HepG2 (cell line): ENCODE measurements around the gene PARD3. TPM values are rescaled to one million over a fixed set of nuclear protein-coding genes. Genes with fewer than 3 reads are reported as not detected.

Experiments
- ATM ChIP-seq: fragments of 450-650 bp; IDR thresholded peaks from 2 replicates; pipeline ENCODE4 v1.7.1; 2017; ENCODE audit warnings: mild to moderate bottlenecking, borderline replicate concordance
- BHLHE40 ChIP-seq: IDR thresholded peaks from 2 replicates; pipeline ENCODE4 v1.6.1; 2011; ENCODE audit warnings: low read length, improper control_type of control experiment
- BORCS8-MEF2B ChIP-seq: sonication (generic); formaldehyde crosslinking; IDR thresholded peaks from 2 replicates; pipeline ENCODE4 v1.8.0; 2022; ENCODE audit warnings: mild to moderate bottlenecking, missing genetic modification reagents
- BRCA1 ChIP-seq: sonication (generic); formaldehyde crosslinking; IDR thresholded peaks from 2 replicates; pipeline ENCODE4 v1.4.0; 2020; ENCODE audit warnings: missing genetic modification reagents
- CBX2 ChIP-seq, 2 experiments: fragments of 200-600 bp in 1 of 2; sonication (generic); formaldehyde crosslinking in 1 of 2; IDR thresholded peaks; 2 replicates each; pipeline versions ENCODE4 v1.7.0 to v1.8.1; 2018 to 2022; ENCODE audit warnings: low read depth in 2 of 2, low read length in 1 of 2, mild to moderate bottlenecking in 1 of 2, missing genetic modification reagents in 1 of 2
- CENPT ChIP-seq: sonication (generic); formaldehyde crosslinking; IDR thresholded peaks from 2 replicates; pipeline ENCODE4 v1.8.0; 2022; ENCODE audit warnings: low read depth, mild to moderate bottlenecking, moderate library complexity, missing genetic modification reagents
- EEA1 ChIP-seq: sonication (generic); formaldehyde crosslinking; IDR thresholded peaks from 2 replicates; pipeline ENCODE4 v1.5.1; 2020; ENCODE audit warnings: mild to moderate bottlenecking, missing genetic modification reagents, borderline replicate concordance
- NCOA5 ChIP-seq: sonication (generic); formaldehyde crosslinking; IDR thresholded peaks from 2 replicates; pipeline ENCODE4 v1.4.0; 2020; ENCODE audit warnings: missing genetic modification reagents
- NFIC ChIP-seq: IDR thresholded peaks from 2 replicates; pipeline ENCODE4 v1.6.1; 2012; ENCODE audit warnings: mild to moderate bottlenecking, low read length, inconsistent platforms
- NFYC ChIP-seq: IDR thresholded peaks from 2 replicates; pipeline ENCODE4 v1.6.1; 2016; ENCODE audit warnings: missing genetic modification reagents, missing compliant biosample characterization
- ZNF292 ChIP-seq: sonication (generic); formaldehyde crosslinking; IDR thresholded peaks from 2 replicates; pipeline ENCODE4 v1.8.1; 2022; ENCODE audit warnings: mild to moderate bottlenecking, low read depth, missing genetic modification reagents, borderline replicate concordance
- ZNF383 ChIP-seq: sonication (generic); formaldehyde crosslinking; IDR thresholded peaks from 2 replicates; pipeline ENCODE4 v1.4.0; 2020; ENCODE audit warnings: missing genetic modification reagents, mild to moderate bottlenecking, borderline replicate concordance
- ZNF549 ChIP-seq: sonication (generic); formaldehyde crosslinking; IDR thresholded peaks from 2 replicates; pipeline ENCODE4 v1.5.0; 2020; ENCODE audit warnings: missing genetic modification reagents
- ZNF792 ChIP-seq: IDR thresholded peaks from 2 replicates; pipeline ENCODE4 v1.6.1; 2016
- polyA plus RNA-seq, 8 experiments: library from polyadenylated mRNA; depleted of rRNA in 3 of 8; stranded (reverse) in 7 of 8; unstranded in 1 of 8; fragments of >200 nt; fragmentation: Illumina TruSeq in 4 of 8; extraction: Trizol in 4 of 8; gene quantifications; 2 replicates each; pipeline versions ENCODE4 v1.2.1 to v1.2.3, GENCODE V29; 2011 to 2016; ENCODE audit warnings: low read depth in 4 of 8, missing spikeins in 1 of 8, mixed read lengths in 1 of 8; ENCODE audit not compliant: insufficient read depth in 1 of 8
- total RNA-seq, 5 experiments: library from RNA; depleted of rRNA; stranded (reverse); fragments of >200 nt; fragmentation: Illumina TruSeq; extraction: Trizol; gene quantifications; 2 replicates each; pipeline ENCODE4 v1.2.3, GENCODE V29; 2016; ENCODE audit warnings: low read depth in 1 of 5
- TF ChIP-seq, protein P1 (sequence below): sonication (generic); formaldehyde crosslinking; IDR thresholded peaks from one replicate; pipeline ENCODE4 v1.5.1; 2020; ENCODE audit warnings: mild to moderate bottlenecking, missing genetic modification reagents; ENCODE audit errors: not compliant biosample characterization
- TF ChIP-seq, protein P2 (sequence below): sonication (generic); formaldehyde crosslinking; IDR thresholded peaks from 2 replicates; pipeline ENCODE4 v1.4.0; 2020; ENCODE audit warnings: mild to moderate bottlenecking, low read depth, missing genetic modification reagents
- TF ChIP-seq, protein P3 (sequence below): sonication (generic); formaldehyde crosslinking; IDR thresholded peaks from 2 replicates; pipeline ENCODE4 v1.9.0; 2021; ENCODE audit warnings: missing genetic modification reagents, borderline replicate concordance

The PARD3 gene
- total and polyA plus RNA-seq, 2 of the 13 experiments (the other 11 are each of a cell fraction or from before 2014, with no cell fraction given), result 40.9 to 60.0 TPM

DNA sequence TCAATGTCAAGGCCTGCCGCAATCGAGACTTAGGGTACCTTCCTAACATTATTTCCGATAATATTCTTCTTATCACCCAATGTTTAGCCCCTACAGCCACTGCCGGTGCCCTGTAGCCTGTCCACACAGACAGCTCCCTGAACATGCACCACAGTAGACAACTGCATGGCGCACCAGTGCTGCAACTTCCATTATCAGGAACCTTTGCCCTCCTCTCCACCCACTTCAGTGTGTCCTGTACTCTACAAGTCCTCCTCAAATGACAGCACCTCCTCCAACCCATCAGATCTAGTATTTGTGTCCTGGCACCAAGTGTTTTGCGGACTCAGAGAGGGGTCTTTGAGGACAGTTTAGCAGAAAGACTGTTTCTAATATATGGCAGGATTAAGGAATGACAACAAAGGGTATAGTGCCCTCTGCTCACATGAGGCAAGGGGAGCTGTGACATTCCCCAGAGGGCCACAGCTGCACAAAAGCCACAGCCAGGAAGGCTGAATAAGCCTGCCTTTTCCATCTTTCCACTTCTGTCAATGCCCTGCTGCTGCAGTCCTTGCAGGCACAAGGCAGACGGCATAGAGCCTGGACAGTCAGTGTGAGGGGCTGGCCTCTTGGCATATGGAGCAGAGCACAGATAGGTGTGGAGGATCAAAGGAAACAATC, 335.4 kb downstream of the PARD3 start (continued):
- TF ChIP-seq, protein P1, sequence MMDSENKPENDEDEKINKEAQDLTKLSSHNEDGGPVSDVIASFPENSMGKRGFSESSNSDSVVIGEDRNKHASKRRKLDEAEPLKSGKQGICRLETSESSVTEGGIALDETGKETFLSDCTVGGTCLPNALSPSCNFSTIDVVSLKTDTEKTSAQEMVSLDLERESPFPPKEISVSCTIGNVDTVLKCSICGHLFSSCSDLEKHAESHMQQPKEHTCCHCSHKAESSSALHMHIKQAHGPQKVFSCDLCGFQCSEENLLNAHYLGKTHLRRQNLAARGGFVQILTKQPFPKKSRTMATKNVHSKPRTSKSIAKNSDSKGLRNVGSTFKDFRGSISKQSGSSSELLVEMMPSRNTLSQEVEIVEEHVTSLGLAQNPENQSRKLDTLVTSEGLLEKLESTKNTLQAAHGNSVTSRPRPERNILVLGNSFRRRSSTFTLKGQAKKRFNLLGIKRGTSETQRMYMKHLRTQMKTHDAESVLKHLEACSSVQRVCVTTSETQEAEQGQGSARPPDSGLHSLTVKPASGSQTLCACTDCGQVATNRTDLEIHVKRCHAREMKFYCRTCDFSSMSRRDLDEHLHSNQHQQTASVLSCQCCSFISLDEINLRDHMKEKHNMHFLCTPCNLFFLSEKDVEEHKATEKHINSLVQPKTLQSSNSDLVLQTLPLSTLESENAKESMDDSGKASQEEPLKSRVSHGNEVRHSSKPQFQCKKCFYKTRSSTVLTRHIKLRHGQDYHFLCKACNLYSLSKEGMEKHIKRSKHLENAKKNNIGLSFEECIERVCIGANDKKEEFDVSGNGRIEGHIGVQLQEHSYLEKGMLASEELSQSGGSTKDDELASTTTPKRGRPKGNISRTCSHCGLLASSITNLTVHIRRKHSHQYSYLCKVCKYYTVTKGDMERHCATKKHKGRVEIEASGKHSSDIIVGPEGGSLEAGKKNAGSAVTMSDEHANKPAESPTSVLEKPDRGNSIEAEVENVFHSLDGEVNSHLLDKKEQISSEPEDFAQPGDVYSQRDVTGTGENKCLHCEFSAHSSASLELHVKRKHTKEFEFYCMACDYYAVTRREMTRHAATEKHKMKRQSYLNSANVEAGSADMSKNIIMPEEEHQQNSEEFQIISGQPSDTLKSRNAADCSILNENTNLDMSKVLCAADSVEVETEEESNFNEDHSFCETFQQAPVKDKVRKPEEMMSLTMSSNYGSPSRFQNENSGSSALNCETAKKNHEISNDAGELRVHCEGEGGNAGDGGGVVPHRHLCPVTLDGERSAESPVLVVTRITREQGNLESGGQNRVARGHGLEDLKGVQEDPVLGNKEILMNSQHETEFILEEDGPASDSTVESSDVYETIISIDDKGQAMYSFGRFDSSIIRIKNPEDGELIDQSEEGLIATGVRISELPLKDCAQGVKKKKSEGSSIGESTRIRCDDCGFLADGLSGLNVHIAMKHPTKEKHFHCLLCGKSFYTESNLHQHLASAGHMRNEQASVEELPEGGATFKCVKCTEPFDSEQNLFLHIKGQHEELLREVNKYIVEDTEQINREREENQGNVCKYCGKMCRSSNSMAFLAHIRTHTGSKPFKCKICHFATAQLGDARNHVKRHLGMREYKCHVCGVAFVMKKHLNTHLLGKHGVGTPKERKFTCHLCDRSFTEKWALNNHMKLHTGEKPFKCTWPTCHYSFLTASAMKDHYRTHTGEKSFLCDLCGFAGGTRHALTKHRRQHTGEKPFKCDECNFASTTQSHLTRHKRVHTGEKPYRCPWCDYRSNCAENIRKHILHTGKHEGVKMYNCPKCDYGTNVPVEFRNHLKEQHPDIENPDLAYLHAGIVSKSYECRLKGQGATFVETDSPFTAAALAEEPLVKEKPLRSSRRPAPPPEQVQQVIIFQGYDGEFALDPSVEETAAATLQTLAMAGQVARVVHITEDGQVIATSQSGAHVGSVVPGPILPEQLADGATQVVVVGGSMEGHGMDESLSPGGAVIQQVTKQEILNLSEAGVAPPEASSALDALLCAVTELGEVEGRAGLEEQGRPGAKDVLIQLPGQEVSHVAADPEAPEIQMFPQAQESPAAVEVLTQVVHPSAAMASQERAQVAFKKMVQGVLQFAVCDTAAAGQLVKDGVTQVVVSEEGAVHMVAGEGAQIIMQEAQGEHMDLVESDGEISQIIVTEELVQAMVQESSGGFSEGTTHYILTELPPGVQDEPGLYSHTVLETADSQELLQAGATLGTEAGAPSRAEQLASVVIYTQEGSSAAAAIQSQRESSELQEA (CRISPR knock-in tag), result peak; percentile 33
- TF ChIP-seq, protein P2, sequence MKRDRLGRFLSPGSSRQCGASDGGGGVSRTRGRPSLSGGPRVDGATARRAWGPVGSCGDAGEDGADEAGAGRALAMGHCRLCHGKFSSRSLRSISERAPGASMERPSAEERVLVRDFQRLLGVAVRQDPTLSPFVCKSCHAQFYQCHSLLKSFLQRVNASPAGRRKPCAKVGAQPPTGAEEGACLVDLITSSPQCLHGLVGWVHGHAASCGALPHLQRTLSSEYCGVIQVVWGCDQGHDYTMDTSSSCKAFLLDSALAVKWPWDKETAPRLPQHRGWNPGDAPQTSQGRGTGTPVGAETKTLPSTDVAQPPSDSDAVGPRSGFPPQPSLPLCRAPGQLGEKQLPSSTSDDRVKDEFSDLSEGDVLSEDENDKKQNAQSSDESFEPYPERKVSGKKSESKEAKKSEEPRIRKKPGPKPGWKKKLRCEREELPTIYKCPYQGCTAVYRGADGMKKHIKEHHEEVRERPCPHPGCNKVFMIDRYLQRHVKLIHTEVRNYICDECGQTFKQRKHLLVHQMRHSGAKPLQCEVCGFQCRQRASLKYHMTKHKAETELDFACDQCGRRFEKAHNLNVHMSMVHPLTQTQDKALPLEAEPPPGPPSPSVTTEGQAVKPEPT (CRISPR knock-in tag), result no peak
- no peak for TF ChIP-seq BRCA1
- no peak for TF ChIP-seq BORCS8-MEF2B
- TF ChIP-seq BHLHE40, result no peak
- TF ChIP-seq NCOA5 (CRISPR knock-in tag), result no peak
- peak; percentile 92; the same call in 1 of the 2 replicates for TF ChIP-seq ZNF292 (CRISPR knock-in tag)
- TF ChIP-seq, protein P3, sequence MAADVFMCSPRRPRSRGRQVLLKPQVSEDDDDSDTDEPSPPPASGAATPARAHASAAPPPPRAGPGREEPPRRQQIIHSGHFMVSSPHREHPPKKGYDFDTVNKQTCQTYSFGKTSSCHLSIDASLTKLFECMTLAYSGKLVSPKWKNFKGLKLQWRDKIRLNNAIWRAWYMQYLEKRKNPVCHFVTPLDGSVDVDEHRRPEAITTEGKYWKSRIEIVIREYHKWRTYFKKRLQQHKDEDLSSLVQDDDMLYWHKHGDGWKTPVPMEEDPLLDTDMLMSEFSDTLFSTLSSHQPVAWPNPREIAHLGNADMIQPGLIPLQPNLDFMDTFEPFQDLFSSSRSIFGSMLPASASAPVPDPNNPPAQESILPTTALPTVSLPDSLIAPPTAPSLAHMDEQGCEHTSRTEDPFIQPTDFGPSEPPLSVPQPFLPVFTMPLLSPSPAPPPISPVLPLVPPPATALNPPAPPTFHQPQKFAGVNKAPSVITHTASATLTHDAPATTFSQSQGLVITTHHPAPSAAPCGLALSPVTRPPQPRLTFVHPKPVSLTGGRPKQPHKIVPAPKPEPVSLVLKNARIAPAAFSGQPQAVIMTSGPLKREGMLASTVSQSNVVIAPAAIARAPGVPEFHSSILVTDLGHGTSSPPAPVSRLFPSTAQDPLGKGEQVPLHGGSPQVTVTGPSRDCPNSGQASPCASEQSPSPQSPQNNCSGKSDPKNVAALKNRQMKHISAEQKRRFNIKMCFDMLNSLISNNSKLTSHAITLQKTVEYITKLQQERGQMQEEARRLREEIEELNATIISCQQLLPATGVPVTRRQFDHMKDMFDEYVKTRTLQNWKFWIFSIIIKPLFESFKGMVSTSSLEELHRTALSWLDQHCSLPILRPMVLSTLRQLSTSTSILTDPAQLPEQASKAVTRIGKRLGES (CRISPR knock-in tag), result no peak
- no peak for TF ChIP-seq NFYC (CRISPR knock-in tag)
- no peak for TF ChIP-seq CENPT
- TF ChIP-seq ZNF549 (CRISPR knock-in tag), result no peak
- TF ChIP-seq ZNF792, result no peak
- TF ChIP-seq EEA1 (CRISPR knock-in tag), result no peak
- TF ChIP-seq NFIC, result no peak
- no peak for TF ChIP-seq ZNF383 (CRISPR knock-in tag)
- TF ChIP-seq ATM, result no peak
- TF ChIP-seq CBX2 (IDR thresholded peaks at IDR 0.05; ENCODE audit: low read depth, low read length), result no peak
- no peak for TF ChIP-seq CBX2 (CRISPR knock-in tag; IDR thresholded peaks at IDR 0.05; ENCODE audit: low read depth)
